ENCODE results near the gene STK38L. TPM values are rescaled to one million over a fixed set of nuclear protein-coding genes. Genes with fewer than 3 reads are reported as not detected.

The STK38L gene
- total RNA-seq, 1 experiment from 2014 or later, result 19.4 TPM

- DNase-seq (ENCODE audit: extremely low read depth, low read depth), result no peak
Measured at GRCh38 chr12:27340971-27341370, 96.9 kb downstream of the STK38L start.

GRCh38 chr12:27342536-27342935 is 98.5 kb downstream of the STK38L start:
- no peak for DNase-seq (ENCODE audit: extremely low read depth, low read depth)

- peak; percentile 31 for DNase-seq (ENCODE audit: extremely low read depth, low read depth)
Measured at GRCh38 chr12:27343255-27344000, 99.3 kb downstream of the STK38L start.

- no peak for DNase-seq (ENCODE audit: extremely low read depth, low read depth)
Measured at GRCh38 chr12:27344246-27344645, 100.2 kb downstream of the STK38L start.

- DNase-seq (ENCODE audit: extremely low read depth, low read depth), result no peak
Measured at GRCh38 chr12:27344760-27345159, 100.7 kb downstream of the STK38L start.

- no peak for DNase-seq (ENCODE audit: extremely low read depth, low read depth)
Measured at GRCh38 chr12:27345376-27345775, 101.3 kb downstream of the STK38L start.

GRCh38 chr12:27347779-27348178 is 103.7 kb downstream of the STK38L start:
- DNase-seq (ENCODE audit: extremely low read depth, low read depth), result no peak

- DNase-seq (ENCODE audit: extremely low read depth, low read depth), result no peak
Measured at GRCh38 chr12:27351476-27351875, 107.4 kb downstream of the STK38L start.

GRCh38 chr12:27355486-27355885 is 111.4 kb downstream of the STK38L start:
- DNase-seq (ENCODE audit: extremely low read depth, low read depth), result no peak

GRCh38 chr12:27355979-27356378 is 111.9 kb downstream of the STK38L start:
- no peak for DNase-seq (ENCODE audit: extremely low read depth, low read depth)

- DNase-seq (ENCODE audit: extremely low read depth, low read depth), result no peak
Measured at GRCh38 chr12:27359578-27360340, 115.7 kb downstream of the STK38L start.

GRCh38 chr12:27361372-27361771 is 117.3 kb downstream of the STK38L start:
- no peak for DNase-seq (ENCODE audit: extremely low read depth, low read depth)

- DNase-seq (ENCODE audit: extremely low read depth, low read depth), result no peak
Measured at GRCh38 chr12:27366621-27367020, 122.5 kb downstream of the STK38L start.

GRCh38 chr12:27367078-27367477 is 123.0 kb downstream of the STK38L start:
- no peak for DNase-seq (ENCODE audit: extremely low read depth, low read depth)

Other genes starting within 250 kb of the STK38L start
- gene TM7SF3, start 229.9 kb upstream of the STK38L start, total RNA-seq (2014; rRNA removed; shearing (Covaris generic)), result 101 and 117 TPM in 2 replicates
- gene MED21, start 221.7 kb upstream of the STK38L start, total RNA-seq (2014; rRNA removed; shearing (Covaris generic)), result 56.3 and 59.2 TPM in 2 replicates
- gene C12orf71, start 161.7 kb upstream of the STK38L start, total RNA-seq (2014; rRNA removed; shearing (Covaris generic)), result not detected in 2 replicates
- 10.4 and 10.9 TPM in 2 replicates for gene BMAL2, start 88.5 kb downstream of the STK38L start, total RNA-seq (2014; rRNA removed; shearing (Covaris generic))
- 0.27 TPM in 1 of 2 replicates, not detected in the other for gene SMCO2, start 202.4 kb downstream of the STK38L start, total RNA-seq (2014; rRNA removed; shearing (Covaris generic))

Data from NCI-H460 (cell line).